Measurements from ENCODE around the gene ZNF621.
"Not testable (repeated sequence)": the region's sequence is repeated elsewhere in the genome, so short reads cannot be mapped to it uniquely, and the experiment has no call there.

ZNF621 gene

GRCh38 chr3:40546816-40547215 lies 22.1 kb downstream of the ZNF621 start:
- DNase-seq = no peak

GRCh38 chr3:40550167-40550566 lies 25.4 kb downstream of the ZNF621 start:
- DNase-seq = no peak

GRCh38 chr3:40557575-40558161 lies 32.9 kb downstream of the ZNF621 start:
- DNase-seq = no peak

- DNase-seq = not testable (repeated sequence)
Observed at GRCh38 chr3:40562482-40562881, 37.7 kb downstream of the ZNF621 start.

- not testable (repeated sequence) for DNase-seq
Observed at GRCh38 chr3:40565629-40566028, 40.9 kb downstream of the ZNF621 start.

- DNase-seq = no peak
Observed at GRCh38 chr3:40566694-40567093, 41.9 kb downstream of the ZNF621 start.

GRCh38 chr3:40572588-40572987 lies 47.8 kb downstream of the ZNF621 start:
- no peak for DNase-seq

- DNase-seq = no peak
Observed at GRCh38 chr3:40574050-40574449, 49.3 kb downstream of the ZNF621 start.

- DNase-seq = no peak
Observed at GRCh38 chr3:40574661-40575060, 49.9 kb downstream of the ZNF621 start.

- DNase-seq = no peak
Observed at GRCh38 chr3:40576396-40576795, 51.6 kb downstream of the ZNF621 start.

- peak; percentile 78 for DNase-seq
Observed at GRCh38 chr3:40580494-40581091, 55.8 kb downstream of the ZNF621 start.

GRCh38 chr3:40581166-40581565 lies 56.4 kb downstream of the ZNF621 start:
- DNase-seq = no peak

GRCh38 chr3:40582401-40583027 lies 57.8 kb downstream of the ZNF621 start:
- DNase-seq = no peak

GRCh38 chr3:40583691-40584090 lies 58.9 kb downstream of the ZNF621 start:
- no peak for DNase-seq

GRCh38 chr3:40584625-40585189 lies 59.9 kb downstream of the ZNF621 start:
- DNase-seq = peak; percentile 88

GRCh38 chr3:40585381-40586016 lies 60.7 kb downstream of the ZNF621 start:
- DNase-seq = no peak

GRCh38 chr3:40586901-40587300 lies 62.1 kb downstream of the ZNF621 start:
- DNase-seq = no peak

GRCh38 chr3:40588406-40588805 lies 63.6 kb downstream of the ZNF621 start:
- no peak for DNase-seq
